HG02623 (cell line): ENCODE results near the gene PPFIBP1.
"Not testable (repeated sequence)": the region's sequence is repeated elsewhere in the genome, so short reads cannot be mapped to it uniquely, and the experiment has no call there.

Experiments used
- ATAC-seq: cut with Tn5 transposase; IDR thresholded peaks from one replicate; pipeline ENCODE4 v1.9.1; 2021; ENCODE audit warnings: moderate library complexity; ENCODE audit not compliant: unreplicated experiment

The PPFIBP1 gene

DNA sequence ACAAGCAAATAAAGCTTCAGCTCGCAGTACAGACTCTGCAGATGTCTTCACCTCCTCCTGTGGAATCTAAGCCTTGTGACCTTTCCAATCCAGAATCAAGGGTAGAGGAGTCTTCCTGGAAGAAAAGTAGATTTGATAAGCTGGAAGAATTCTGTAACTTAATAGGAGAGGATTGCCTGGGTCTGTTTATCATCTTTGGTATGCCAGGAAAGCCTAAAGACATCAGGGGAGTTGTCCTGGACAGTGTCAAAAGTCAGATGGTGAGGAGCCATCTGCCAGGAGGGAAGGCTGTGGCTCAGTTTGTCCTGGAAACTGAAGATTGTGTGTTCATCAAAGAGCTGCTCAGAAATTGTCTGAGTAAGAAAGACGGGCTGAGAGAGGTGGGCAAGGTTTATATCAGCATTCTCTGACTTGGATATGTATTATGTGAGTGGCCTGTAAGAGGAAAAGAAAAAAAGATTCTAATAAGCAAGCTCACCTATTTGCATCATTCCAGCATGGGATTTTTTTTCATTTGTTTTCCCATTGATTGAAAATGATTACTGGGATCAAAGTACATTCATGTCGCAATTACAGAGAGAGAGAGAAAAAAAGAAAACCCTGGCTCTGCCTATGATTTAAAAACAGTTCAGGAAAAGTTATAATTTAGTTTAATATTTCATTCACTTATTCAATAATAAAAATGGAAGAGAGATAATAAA, 173.0 kb downstream of the PPFIBP1 start:
- ATAC-seq: no peak

DNA sequence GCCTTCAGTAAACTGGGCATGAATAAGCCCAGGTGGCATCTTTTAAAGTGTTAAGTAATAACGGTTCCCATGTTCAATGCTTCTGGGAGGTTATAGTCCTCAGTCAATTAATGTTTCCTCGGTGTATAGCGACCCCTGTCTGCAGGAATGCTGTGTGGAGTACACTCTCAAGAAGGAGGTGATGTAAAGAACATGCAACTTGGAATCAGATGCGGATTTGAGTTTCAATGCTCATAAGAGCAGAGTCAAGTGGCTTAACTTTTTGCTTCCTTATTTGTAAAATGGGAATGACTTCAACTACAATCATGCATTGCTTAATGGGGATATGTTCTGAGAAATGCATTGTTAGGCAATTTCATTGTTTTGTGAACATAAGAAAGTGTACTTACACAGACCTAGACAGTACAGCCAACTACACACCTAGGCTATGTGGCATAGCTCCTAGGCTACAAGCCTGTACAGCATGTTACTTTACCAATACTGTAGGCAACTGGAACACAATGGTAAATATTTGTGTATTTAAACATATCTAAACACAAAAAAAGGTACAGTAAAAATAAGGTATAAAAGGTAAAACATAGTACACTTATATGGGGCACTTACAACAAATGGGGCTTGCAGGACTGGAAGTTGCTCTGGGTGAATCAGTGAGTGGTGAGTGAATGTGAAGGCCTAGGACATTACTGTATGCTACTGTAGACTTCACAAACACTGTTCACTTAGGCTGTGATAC, 179.9 kb downstream of the PPFIBP1 start:
- ATAC-seq: peak; percentile 89

DNA sequence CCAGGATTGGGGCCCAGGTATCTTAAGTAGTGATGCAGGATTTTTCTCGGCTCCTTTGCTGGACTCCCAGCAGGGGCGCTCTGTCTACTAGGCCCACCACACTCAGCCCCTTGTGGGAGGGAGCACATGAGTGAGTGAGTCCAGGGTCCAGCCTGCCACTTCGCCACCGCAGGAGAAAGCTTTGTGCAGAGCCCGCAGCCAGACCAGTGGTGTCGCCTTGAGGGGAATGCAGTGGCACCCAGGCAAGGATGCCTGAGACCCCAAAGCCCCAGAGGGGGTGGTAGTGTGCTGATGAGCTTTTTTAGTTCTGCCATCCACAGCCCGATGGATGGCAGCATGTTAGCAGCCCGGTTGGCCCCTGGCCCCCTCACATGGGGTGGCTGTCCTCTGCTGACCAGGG, 181.3 kb downstream of the PPFIBP1 start:
- ATAC-seq: no peak

DNA sequence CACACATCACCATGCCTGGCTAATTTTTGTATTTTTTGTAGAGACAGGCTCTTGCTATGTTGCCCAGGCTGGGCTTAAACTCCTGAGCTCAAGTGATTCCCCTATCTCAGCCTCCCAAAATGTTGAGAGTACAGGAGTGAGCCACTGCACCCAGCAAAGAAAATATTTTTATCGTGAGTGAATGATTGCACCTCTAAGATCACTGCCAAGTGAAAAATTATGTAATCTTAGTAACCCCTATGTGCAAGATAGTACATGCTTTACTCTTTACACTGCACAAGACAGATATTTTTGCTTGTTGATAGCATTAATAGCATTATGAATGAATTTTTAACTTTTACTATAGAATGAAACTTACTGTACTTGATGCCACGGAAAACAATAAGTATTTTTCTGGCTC, 183.2 kb downstream of the PPFIBP1 start:
- ATAC-seq: no peak

DNA sequence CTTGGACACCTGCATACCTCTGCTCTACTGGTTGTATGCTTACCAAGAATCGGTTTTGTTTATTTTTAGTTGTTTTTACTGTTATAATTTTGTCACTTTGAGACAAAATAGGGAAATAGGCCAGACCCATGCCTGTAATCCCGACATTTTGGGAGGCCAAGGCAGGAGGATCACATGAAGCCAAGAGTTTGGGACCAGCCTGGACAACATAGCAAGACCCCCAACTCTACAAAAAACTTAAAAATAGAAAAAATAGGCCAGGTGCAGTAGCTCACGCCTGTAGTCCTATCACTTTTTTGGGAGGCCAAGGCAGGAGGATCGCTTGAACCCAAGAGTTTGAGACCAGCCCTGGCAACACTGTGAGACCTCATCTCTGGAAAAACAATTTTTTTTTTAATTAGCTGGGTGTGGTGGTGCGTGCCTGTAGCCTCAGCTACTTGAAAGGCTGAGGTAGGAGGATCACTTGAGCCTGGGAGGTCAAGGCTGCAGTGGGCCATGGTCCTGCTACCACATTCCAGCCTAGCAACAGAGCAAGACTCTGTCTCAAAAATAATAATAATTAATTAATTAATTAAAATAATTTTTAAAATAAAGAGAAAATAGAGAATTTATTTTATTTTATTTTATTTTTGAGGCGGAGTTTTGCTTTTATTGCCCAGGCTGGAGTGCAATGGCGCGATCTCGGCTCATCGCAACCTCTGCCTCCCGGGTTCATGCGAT, 185.4 kb downstream of the PPFIBP1 start:
- no peak for ATAC-seq

DNA sequence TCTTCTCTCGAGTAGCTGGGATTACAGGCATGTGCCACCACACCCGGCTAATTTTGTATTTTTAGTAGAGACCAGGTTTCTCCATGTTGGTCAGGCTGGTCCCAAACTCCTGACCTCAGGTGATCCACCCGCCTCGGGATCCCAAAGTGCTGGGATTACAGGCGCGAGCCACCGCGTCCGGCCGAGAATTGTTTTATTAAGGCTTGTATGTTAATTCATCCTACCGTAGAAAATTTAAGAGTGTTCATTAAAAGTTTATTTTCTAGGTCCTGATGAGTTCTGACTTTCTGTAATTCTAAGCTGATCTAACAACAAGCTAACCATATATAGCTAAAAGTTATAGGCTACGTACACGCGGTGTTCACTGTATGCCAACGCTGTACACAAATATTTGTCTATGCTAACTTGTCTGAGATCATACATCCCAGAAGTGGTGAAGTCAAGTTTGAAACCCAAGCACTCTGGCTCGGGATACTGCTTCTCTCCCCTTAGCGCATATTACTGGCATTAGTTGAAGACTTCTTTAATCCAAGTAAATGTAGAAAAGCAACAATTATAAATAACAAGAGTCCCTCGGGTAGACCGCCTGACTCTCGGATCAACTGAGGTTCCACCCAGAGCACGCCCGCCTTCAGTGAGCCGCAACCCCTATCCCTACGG, 186.1 kb downstream of the PPFIBP1 start:
- peak; percentile 34 for ATAC-seq

DNA sequence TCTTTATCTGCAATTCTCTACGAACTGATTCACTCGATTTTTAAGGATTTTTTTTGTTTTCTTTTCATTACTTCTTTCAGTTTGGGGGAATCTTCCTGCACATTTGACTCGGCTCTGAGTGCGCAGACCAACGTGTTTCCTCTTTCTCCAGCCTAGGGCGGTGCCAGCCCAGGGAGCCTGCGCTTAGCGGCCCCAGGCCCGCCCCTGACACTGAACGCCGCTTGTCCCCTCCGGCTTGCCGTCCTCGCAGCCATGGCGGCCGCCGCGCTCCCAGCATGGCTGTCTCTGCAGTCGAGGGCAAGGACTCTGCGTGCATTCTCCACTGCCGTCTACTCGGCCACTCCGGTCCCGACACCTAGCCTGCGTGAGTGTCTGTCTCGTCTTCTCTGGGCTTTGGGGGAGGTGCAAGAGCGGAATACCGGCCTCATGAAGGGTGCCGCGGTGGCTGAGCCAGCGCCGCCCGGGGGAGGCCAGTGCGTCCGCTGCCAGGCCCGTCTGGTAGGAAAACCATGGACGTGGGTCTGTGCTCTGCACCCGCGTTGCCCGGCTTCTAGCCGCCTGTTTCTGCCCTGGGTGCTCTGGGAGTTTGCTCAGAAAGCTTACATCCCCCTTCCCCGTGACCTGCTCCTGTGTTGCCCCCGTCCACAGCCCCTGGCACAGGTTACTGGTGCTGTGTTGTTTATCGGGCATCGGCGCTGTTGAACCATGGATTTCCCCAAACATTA, 186.7 kb downstream of the PPFIBP1 start, which contains the start of gene MRPS35:
Gene MRPS35, plus strand, starts transcription at position 241 of the 725 bp plus-strand sequence. Its CDS starts 12 bp downstream, at position 253.
- peak; percentile 97 for ATAC-seq

DNA sequence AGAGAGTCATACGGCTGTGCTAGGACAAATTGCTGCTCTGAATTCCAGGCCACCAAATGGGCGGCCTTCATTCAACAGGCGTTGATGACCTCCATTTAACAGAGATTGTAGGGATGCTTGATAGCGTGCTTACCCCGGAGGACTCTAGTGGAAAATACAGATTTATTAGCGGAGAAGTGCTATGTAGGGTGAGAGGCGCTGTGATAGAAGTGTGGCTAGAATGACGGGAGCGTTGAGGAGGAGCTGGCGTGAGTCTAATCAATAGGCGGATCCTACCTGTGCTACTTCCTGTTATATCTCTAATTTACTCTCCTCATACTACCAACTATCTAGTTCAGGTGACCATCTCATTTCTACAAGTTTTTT, 187.3 kb downstream of the PPFIBP1 start:
- ATAC-seq: no peak

DNA sequence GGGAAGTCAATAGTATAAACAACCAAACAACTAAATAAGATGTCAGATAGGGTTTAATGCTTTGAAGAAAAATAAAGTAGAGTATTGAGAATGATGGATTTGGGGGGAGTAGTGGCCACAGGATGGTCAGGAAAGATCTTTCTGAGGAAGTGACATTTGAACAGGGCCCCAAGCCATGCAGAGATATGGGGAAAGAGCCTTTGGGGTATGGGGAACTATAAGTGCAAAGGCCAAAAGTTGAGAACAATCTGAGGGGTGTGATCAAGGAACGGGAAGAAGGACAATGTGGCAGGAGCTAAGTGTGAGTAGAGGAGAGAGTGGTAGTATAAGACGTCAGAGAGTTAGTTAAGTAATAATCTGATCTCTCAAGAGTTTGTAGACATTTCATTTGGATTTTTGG, 188.0 kb downstream of the PPFIBP1 start:
- ATAC-seq: no peak

DNA sequence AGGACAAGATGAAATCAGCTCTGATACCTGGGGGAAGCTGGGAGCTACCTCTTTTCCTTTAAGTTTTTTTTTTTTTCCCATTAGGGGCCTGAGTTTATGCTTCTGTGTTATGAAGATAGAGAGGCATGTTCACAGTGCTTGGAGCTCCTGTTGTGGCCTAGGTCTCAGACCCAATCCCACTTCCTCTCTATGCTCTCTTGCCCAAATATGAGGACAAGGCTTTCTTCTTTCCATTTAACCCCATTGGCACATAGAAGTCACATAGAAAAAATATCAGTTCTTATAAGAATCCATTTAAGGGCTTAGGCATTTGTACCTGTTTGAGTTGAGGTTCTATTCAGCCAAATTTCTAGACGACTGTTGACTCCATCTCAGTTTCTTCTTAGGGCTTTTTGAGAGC, 199.2 kb downstream of the PPFIBP1 start:
- no peak for ATAC-seq

DNA sequence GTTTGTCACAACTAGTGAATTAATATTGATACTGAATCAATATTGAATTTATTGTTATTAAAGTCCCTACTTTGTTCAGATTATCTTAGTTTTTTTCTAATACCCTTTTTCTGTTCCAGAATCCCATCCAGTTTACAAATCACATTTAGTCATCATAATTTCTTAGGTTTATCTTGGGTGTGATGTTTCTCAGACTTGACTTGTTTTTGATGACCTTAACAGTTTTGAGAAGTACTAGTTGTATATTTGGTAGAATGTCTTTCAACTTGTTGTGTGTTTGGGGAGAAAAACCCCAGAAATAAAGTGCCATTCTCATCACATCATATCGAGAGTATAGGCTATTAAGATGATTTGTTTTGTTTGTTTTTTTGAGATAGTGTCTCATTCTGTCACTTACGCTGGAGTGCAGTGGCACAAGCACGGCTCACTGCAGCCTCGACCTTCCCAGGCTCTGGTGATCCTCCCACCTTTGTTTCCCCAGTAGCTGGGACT, 206.1 kb downstream of the PPFIBP1 start:
- no peak for ATAC-seq

DNA sequence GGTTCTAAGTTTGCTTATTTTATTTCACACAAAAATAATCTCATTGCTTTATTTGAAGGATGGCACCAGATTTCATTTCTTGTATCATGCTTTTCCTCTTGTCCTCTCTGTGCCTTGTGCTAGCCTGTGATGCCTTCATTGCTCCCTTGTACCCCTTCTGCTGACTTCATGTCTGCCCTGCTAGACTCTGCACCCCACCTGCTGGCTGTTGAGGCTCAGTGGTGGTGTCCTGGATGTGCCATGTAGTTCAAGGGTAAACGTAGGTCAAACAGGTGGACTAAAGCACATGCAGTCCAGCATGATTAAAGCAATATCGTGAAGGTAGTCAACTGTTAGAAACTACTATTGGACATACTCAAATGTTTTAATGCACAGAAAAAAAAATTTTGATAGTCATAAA, 208.3 kb downstream of the PPFIBP1 start:
- no peak for ATAC-seq

DNA sequence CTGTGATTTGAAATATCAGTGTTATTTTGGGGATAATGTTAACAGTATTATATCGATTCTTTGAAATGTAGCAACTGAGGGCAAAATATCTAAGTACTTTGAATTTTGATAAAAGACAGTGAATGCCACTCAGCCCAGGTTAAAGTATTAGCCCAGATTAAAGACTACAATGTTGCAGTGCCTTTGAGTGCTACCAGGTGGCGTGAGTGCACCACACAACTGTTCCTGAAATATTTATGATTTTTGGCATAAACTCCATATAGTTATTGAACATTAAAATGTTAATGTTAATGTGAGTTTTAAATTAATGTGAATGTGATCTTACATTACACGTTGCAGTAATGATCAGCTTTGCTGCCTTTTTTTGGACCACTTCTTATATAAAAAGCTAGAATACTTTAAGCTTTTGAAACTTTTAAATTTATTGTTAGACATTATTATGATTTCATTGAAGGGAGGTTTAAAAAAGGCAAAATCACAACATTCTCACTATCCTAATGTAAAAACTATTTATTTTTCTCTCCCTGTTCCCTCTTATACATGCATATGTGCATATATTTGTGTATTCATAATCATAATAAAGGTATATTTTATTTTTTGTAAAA, 209.1 kb downstream of the PPFIBP1 start:
- ATAC-seq: peak; percentile 60

DNA sequence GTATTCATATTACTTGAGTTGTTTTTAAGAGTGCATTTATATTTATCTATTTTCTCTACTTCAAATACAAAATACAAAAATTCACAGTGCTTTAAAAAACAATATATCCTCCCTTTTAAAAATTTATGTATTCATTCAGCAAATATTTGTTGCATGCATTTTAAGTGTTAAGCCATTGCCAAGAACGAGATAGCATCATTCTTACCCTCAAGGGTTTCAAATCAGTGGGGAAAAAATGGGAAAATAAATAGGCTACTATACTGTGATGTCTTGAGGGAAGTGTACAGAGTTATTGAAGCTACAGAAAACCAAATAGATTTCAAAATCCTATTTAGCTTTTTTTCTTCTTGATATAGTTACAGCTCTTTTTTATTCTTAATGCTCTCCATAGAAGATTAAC, 209.8 kb downstream of the PPFIBP1 start:
- ATAC-seq: no peak

DNA sequence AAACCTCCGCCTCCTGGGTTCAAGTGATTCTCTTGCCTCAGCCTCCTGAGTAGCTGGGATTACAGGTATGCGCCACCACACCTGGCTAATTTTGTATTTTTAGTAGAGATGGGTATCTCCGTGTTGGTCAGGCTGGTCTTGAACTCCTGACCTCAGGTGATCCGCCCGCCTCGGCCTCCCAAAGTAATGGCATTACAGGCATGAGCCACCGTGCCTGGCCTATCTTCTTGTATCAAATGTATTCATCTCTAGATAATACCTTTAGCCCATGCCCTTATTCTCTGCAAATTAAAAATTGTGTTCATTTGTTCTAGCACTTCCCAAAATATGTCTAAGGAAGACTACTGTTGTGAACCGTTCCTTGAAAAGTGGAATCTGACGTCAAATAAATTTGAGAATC, 210.3 kb downstream of the PPFIBP1 start:
- ATAC-seq: not testable (repeated sequence)

DNA sequence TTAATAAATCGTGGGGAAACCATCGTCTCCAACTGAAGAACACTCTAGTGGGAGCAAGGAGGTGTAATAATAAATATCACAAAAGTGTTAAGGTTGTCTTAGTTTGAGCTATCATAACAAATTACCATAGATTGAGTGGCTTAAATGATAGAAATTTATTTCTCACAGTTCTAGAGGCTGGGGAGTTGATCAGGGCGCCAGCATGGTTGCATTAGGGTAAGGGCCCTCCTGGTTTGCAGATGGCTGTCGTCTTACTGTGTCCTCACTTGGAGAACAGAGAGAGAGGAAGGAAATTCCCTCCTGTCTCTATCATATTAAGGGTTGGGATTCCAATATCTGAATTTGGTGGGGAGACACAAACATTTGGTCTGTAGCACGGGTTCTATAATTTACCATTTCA, 219.6 kb downstream of the PPFIBP1 start:
- no peak for ATAC-seq
